Panc1 (cell line): ENCODE measurements around the gene NCOA4.

Source experiments
- POLR2AphosphoS5 ChIP-seq: IDR thresholded peaks from 2 replicates; pipeline ENCODE4 v1.6.1; 2012; ENCODE audit warnings: mild to moderate bottlenecking, low read depth, low read length, moderate library complexity
- SIN3A ChIP-seq: IDR thresholded peaks from 2 replicates; pipeline ENCODE4 v1.6.1; 2012; ENCODE audit warnings: low read depth, mild to moderate bottlenecking, low read length, moderate library complexity, borderline replicate concordance; ENCODE audit not compliant: insufficient read depth
- TF ChIP-seq, protein P1 (sequence below): fragments of 450-650 bp; IDR thresholded peaks from 2 replicates; pipeline ENCODE4 v1.5.1; 2017; ENCODE audit warnings: mild to moderate bottlenecking
- TF ChIP-seq, protein P2 (sequence below), 2 experiments: IDR thresholded peaks; 2 replicates each; pipeline ENCODE4 v1.6.1; 2011 to 2012; ENCODE audit warnings: low read depth in 2 of 2, control low read depth in 1 of 2, low read length in 1 of 2, mild to moderate bottlenecking in 1 of 2, moderate library complexity in 1 of 2; ENCODE audit not compliant: insufficient read depth in 1 of 2

DNA sequence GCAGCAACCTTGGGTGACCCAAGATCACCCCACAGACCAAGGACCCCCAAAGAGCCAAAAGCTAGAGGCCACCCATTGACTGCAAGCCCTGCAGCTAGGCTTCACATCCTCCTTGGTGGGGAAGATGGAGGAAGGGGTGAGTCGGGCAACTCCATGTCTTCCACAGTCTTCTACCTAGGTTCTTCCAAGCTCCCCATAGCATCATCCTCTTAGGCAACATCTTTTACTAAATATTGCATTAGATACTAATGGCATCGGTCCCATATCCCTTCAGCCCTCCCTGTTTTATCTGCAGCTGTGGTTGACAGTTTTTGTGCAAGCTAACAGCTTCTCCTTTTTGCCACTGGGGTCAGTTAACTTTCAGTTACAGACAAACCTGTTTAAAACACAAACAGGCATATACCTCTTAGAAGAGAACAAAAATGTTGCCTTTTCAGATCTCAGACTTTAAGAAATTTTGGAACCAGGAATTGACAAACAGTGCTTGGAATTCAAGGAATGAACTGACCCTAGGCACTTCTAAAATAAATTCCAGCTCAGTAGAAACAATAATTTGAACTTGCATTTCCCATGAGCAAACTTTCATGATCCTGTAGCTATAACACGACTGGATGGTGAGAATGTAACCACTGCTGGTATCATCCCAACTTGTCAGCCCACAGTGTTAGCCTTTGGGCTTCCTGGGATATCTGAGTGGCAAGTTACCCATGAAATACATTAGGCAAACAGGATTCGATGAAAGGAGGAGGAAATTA, 49.6 kb upstream of the NCOA4 start:
- TF ChIP-seq SIN3A = no peak
- TF ChIP-seq POLR2AphosphoS5 = no peak
- TF ChIP-seq, protein P1, sequence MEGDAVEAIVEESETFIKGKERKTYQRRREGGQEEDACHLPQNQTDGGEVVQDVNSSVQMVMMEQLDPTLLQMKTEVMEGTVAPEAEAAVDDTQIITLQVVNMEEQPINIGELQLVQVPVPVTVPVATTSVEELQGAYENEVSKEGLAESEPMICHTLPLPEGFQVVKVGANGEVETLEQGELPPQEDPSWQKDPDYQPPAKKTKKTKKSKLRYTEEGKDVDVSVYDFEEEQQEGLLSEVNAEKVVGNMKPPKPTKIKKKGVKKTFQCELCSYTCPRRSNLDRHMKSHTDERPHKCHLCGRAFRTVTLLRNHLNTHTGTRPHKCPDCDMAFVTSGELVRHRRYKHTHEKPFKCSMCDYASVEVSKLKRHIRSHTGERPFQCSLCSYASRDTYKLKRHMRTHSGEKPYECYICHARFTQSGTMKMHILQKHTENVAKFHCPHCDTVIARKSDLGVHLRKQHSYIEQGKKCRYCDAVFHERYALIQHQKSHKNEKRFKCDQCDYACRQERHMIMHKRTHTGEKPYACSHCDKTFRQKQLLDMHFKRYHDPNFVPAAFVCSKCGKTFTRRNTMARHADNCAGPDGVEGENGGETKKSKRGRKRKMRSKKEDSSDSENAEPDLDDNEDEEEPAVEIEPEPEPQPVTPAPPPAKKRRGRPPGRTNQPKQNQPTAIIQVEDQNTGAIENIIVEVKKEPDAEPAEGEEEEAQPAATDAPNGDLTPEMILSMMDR = no peak
- TF ChIP-seq, protein P2, sequence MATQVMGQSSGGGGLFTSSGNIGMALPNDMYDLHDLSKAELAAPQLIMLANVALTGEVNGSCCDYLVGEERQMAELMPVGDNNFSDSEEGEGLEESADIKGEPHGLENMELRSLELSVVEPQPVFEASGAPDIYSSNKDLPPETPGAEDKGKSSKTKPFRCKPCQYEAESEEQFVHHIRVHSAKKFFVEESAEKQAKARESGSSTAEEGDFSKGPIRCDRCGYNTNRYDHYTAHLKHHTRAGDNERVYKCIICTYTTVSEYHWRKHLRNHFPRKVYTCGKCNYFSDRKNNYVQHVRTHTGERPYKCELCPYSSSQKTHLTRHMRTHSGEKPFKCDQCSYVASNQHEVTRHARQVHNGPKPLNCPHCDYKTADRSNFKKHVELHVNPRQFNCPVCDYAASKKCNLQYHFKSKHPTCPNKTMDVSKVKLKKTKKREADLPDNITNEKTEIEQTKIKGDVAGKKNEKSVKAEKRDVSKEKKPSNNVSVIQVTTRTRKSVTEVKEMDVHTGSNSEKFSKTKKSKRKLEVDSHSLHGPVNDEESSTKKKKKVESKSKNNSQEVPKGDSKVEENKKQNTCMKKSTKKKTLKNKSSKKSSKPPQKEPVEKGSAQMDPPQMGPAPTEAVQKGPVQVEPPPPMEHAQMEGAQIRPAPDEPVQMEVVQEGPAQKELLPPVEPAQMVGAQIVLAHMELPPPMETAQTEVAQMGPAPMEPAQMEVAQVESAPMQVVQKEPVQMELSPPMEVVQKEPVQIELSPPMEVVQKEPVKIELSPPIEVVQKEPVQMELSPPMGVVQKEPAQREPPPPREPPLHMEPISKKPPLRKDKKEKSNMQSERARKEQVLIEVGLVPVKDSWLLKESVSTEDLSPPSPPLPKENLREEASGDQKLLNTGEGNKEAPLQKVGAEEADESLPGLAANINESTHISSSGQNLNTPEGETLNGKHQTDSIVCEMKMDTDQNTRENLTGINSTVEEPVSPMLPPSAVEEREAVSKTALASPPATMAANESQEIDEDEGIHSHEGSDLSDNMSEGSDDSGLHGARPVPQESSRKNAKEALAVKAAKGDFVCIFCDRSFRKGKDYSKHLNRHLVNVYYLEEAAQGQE (IDR thresholded peaks at IDR 0.05; ENCODE audit: insufficient read depth in 1 of 2, low read depth in 2 of 2, low read length in 1 of 2) = no peak
